IgD-negative memory B cell (primary cell): Measurements from ENCODE around the gene AKAP17A. TPM values are rescaled to one million over a fixed set of nuclear protein-coding genes. Genes with fewer than 3 reads are reported as not detected.
"Not testable (repeated sequence)": the region's sequence is repeated elsewhere in the genome, so short reads cannot be mapped to it uniquely, and the experiment has no call there.

Experiments used
- H3K27ac Mint-ChIP-seq, 3 donors: one replicate each; pipeline ENCODE4 v1.8.0; 2020 to 2022; ENCODE audit warnings: mild to moderate bottlenecking in 3 of 3, mixed read lengths in 3 of 3, moderate library complexity in 1 of 3
- H3K27me3 Mint-ChIP-seq: one replicate; pipeline ENCODE4 v1.8.0; 2021; ENCODE audit warnings: mixed read lengths
- H3K36me3 Mint-ChIP-seq: one replicate; pipeline ENCODE4 v1.8.0; 2020; ENCODE audit warnings: mild to moderate bottlenecking, mixed read lengths
- H3K4me1 Mint-ChIP-seq, 3 donors: one replicate each; pipeline ENCODE4 v1.8.0; 2020 to 2022; ENCODE audit warnings: mixed read lengths in 3 of 3, mild to moderate bottlenecking in 1 of 3
- H3K4me3 Mint-ChIP-seq, 4 donors: one replicate each; pipeline ENCODE4 v1.8.0; 2020 to 2022; ENCODE audit warnings: mild to moderate bottlenecking in 4 of 4, mixed read lengths in 4 of 4, moderate library complexity in 3 of 4
- H3K9me3 Mint-ChIP-seq, 3 donors: one replicate each; pipeline ENCODE4 v1.8.0; 2020 to 2021; ENCODE audit warnings: mixed read lengths in 3 of 3, mild to moderate bottlenecking in 1 of 3
- polyA plus RNA-seq: library from polyadenylated mRNA; unstranded; fragments of 300-500 nt; fragmentation: Illumina TruSeq; gene quantifications from one replicate; pipeline ENCODE4 v1.2.3, GENCODE V29; 2021

Gene AKAP17A
- polyA plus RNA-seq, 1 donor from 2014 or later = 58.8 TPM

DNA sequence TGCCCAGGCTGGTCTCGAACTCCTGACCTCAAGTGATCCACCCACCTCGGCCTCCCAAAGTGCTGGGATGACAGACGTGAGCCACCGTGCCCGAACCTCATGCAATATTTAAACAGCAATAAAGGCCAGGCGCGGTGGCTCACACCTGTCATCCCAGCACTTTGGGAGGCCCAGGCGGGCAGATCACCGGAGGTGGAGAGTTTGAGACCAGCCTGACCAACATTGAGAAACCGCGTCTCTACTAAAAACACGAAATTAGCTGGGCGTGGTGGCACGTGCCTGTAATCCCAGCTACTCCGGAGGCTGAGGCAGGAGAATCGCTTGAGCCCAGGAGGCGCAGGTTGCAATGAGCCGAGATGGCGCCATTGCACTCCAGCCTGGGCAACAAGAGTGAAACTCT is 17.2 kb upstream of the AKAP17A start:
- not testable (repeated sequence) for H3K4me3 Mint-ChIP-seq, H3K27ac Mint-ChIP-seq, H3K27me3 Mint-ChIP-seq, H3K36me3 Mint-ChIP-seq, H3K9me3 Mint-ChIP-seq
- H3K4me1 Mint-ChIP-seq = peaks cover 6 to 15% (median 9%) of the 10 kb centered on the region in 3 donors

GRCh38 chrX:1576201-1576992 is 15.0 kb upstream of the AKAP17A start:
- Mint-ChIP-seq H3K9me3 (no peaks in the 10 kb centered on the region), H3K4me1 (peaks cover 0 to 7% (median 3%) of the 10 kb centered on the region in 3 donors), H3K27ac (no peak overlapping the region), H3K4me3 (no peak overlapping the region), H3K27me3 (peaks cover 3% of the 10 kb centered on the region), H3K36me3 (no peaks in the 10 kb centered on the region)

GRCh38 chrX:1577845-1578244 is 13.6 kb upstream of the AKAP17A start:
- no peaks in the 10 kb centered on the region for H3K9me3 Mint-ChIP-seq
- H3K27me3 Mint-ChIP-seq = no peaks in the 10 kb centered on the region
- no peak overlapping the region for H3K27ac Mint-ChIP-seq
- no peak overlapping the region for H3K4me3 Mint-ChIP-seq
- no peaks in the 10 kb centered on the region for H3K36me3 Mint-ChIP-seq
- H3K4me1 Mint-ChIP-seq = peaks cover 2 to 9% (median 5%) of the 10 kb centered on the region in 3 donors

DNA sequence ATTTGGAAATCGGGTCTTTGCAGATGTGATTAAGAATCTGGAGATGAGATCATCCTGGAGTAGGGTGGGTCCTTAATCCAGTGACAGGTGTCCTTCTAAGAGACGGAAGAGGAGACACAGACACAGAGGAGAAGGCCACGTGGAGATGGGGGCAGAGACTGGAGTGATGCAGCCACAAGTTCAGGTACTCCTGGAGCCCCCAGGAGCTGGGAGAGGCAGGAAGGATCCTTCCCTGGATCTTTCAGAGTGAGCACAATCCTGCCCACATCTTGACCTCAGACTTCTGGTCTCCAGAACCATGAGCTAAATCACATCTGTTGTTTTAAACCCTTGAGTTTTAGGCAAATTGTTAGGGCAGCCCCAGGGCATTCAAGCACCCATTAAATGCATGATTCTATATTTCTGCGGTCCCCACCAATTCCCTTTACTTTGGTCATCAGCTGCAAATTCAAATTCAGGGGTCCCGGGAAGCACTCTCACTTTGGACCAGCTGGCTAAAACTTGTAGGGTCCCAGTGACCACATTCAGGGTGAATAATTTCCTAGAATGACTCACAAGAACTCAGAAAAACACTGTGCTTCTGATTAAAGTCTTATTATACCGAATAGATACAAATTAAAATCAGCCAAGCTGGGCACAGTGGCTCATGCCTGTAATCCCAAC is 12.8 kb upstream of the AKAP17A start:
- H3K36me3 Mint-ChIP-seq = no peaks in the 10 kb centered on the region
- no peak overlapping the region for H3K4me3 Mint-ChIP-seq
- no peaks in the 10 kb centered on the region for H3K27me3 Mint-ChIP-seq
- peak overlapping the region in 1 of 3 donors; percentile 73 for H3K27ac Mint-ChIP-seq
- H3K4me1 Mint-ChIP-seq = peaks cover 8 to 16% (median 12%) of the 10 kb centered on the region in 3 donors
- no peaks in the 10 kb centered on the region for H3K9me3 Mint-ChIP-seq

DNA sequence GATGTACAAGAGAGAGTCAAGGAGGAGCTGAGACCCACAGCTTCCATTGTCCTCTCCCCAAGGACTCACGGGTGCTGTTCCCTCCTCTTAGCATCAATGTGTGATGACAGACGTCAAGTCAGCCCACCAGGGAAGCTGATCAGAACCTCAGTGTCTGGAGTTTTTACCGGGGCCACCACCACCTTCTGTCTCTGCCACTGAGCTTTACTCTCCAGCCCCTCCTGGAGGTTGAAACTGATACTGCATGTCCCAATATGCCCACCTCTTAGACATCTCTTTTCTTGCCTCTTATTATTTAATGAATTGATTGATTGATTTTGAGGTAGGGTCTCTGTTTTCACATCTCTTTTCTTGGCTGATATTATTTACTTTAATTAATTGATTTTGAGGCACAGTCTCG is 10.3 kb upstream of the AKAP17A start:
- H3K27me3 Mint-ChIP-seq = no peaks in the 10 kb centered on the region
- H3K27ac Mint-ChIP-seq = peak overlapping the region in 1 of 3 donors; percentile 13
- peak overlapping the region in 2 of 4 donors; percentile 44 to 66 for H3K4me3 Mint-ChIP-seq
- peaks cover 8 to 19% (median 14%) of the 10 kb centered on the region in 3 donors for H3K4me1 Mint-ChIP-seq
- peaks cover 0 to 3% (median 0%) of the 10 kb centered on the region in 3 donors for H3K9me3 Mint-ChIP-seq
- no peaks in the 10 kb centered on the region for H3K36me3 Mint-ChIP-seq

DNA sequence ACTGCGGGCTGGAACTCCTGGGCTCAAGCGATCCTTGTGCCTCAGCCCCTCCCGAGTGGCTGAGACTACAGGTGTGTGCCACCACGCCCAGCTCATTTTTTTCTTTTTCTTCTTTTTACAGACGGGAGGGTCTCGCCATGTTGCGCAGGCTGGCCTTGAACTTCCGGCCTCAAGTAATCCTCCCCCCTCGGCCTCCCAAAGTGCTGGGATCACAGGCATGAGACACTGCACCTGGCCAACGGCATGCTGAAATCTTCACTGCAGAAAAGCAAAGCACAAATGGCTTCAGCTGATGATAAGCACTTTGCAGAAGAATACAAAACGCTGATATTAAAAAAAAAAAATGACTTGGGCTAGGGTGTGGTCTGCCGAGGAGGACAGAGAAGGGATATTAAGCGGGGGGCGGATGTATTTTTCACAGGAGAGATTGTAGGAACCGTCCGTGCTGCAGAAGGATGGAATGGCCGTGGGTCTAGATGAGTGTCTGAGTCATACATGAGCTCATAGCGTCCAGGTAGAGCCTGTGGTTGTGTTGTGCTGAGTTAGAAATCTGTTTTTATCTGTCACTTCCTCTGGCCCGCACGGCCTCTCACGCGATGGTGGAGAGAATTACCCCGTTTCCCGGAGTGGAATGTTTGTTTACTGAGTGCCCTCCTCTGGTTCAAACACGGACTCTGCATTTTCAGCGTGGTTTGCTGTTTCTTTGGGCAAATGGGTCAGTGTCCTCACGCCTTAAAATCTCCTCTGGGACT is 8.5 kb upstream of the AKAP17A start:
- peaks cover 0 to 3% (median 0%) of the 10 kb centered on the region in 3 donors for H3K9me3 Mint-ChIP-seq
- no peaks in the 10 kb centered on the region for H3K27me3 Mint-ChIP-seq
- no peaks in the 10 kb centered on the region for H3K36me3 Mint-ChIP-seq
- peak overlapping the region in 3 of 4 donors; percentile 49 to 88 (median 87) for H3K4me3 Mint-ChIP-seq
- H3K27ac Mint-ChIP-seq = peak overlapping the region; percentile 14 to 59 (median 47)
- H3K4me1 Mint-ChIP-seq = peaks cover 16 to 27% (median 22%) of the 10 kb centered on the region in 3 donors

GRCh38 chrX:1584237-1585011 is 7.0 kb upstream of the AKAP17A start:
- Mint-ChIP-seq H3K4me1 (peaks cover 17 to 20% (median 20%) of the 10 kb centered on the region in 3 donors), H3K36me3 (no peaks in the 10 kb centered on the region), H3K9me3 (peaks cover 0 to 3% (median 0%) of the 10 kb centered on the region in 3 donors), H3K27ac (no peak overlapping the region), H3K27me3 (no peaks in the 10 kb centered on the region), H3K4me3 (no peak overlapping the region)

GRCh38 chrX:1587161-1587560 is 4.2 kb upstream of the AKAP17A start:
- peaks cover 23 to 26% (median 24%) of the 10 kb centered on the region in 3 donors for H3K4me1 Mint-ChIP-seq
- peaks cover 0 to 3% (median 0%) of the 10 kb centered on the region in 3 donors for H3K9me3 Mint-ChIP-seq
- H3K27me3 Mint-ChIP-seq = no peaks in the 10 kb centered on the region
- H3K36me3 Mint-ChIP-seq = no peaks in the 10 kb centered on the region
- peak overlapping the region; percentile 79 to 89 (median 81) for H3K27ac Mint-ChIP-seq
- peak overlapping the region in 3 of 4 donors; percentile 37 to 80 (median 56) for H3K4me3 Mint-ChIP-seq

DNA sequence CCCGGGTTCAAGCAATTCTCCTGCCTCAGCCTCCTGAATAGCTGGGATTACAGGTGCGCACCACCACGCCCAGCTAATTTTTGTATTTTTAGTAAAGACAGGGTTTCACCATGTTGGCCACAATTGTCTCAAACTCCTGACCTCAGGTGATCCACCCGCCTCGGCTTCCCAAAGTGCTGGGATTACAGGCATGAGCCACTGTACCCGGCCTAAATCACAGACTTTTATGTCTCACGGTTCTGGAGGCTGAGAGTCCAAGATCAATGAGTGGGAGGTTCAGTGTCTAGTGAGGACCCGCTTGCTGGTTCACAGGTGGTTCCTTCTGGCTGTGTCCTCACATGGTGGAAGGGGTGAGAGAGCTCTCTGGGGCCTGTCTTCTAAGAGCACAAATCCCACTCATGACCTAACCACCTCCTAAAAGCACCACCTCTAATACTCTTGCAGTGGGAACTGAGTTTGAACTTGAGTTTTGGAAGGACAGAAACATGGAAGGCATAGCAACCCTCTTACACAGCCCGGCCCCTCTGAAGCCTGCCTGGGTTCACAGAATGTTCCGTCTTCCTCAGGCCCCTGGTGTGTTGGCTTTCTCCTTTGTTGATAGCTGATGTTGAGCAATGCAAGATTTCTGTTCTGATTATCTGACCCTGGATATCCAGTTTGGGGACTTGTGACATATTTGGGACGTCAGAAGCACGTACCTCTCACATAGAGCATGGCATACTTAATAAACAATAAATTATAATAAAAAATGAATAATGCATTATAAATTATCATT is 1.9 kb upstream of the AKAP17A start:
- H3K27ac Mint-ChIP-seq = peak overlapping the region; percentile 86 to 88 (median 87)
- H3K9me3 Mint-ChIP-seq = peaks cover 0 to 3% (median 0%) of the 10 kb centered on the region in 3 donors
- peak overlapping the region in 2 of 4 donors; percentile 7 to 69 for H3K4me3 Mint-ChIP-seq
- no peaks in the 10 kb centered on the region for H3K36me3 Mint-ChIP-seq
- peaks cover 21 to 26% (median 23%) of the 10 kb centered on the region in 3 donors for H3K4me1 Mint-ChIP-seq
- no peaks in the 10 kb centered on the region for H3K27me3 Mint-ChIP-seq

GRCh38 chrX:1591863-1592469 is 562 bp downstream of the AKAP17A start:
- Mint-ChIP-seq H3K4me1 (peaks cover 16 to 25% (median 19%) of the 10 kb centered on the region in 3 donors), H3K36me3 (peaks cover under 1% of the 10 kb centered on the region)

GRCh38 chrX:1592470-1593142 is 1.2 kb downstream of the AKAP17A start:
- Mint-ChIP-seq H3K27me3 (no peaks in the 10 kb centered on the region), H3K4me1 (peaks cover 13 to 20% (median 14%) of the 10 kb centered on the region in 3 donors), H3K36me3 (peaks cover 2% of the 10 kb centered on the region), H3K27ac (peak overlapping the region; percentile 67 to 97 (median 96)), H3K4me3 (peak overlapping the region; percentile 88 to 98 (median 96)), H3K9me3 (no peaks in the 10 kb centered on the region)

More at GRCh38 chrX:1591863-1592469, 562 bp downstream of the AKAP17A start:
- Mint-ChIP-seq H3K9me3 (no peaks in the 10 kb centered on the region), H3K27me3 (no peaks in the 10 kb centered on the region), H3K27ac (peak overlapping the region in 2 of 3 donors; percentile 96 to 97), H3K4me3 (peak overlapping the region; percentile 88 to 98 (median 96))

DNA sequence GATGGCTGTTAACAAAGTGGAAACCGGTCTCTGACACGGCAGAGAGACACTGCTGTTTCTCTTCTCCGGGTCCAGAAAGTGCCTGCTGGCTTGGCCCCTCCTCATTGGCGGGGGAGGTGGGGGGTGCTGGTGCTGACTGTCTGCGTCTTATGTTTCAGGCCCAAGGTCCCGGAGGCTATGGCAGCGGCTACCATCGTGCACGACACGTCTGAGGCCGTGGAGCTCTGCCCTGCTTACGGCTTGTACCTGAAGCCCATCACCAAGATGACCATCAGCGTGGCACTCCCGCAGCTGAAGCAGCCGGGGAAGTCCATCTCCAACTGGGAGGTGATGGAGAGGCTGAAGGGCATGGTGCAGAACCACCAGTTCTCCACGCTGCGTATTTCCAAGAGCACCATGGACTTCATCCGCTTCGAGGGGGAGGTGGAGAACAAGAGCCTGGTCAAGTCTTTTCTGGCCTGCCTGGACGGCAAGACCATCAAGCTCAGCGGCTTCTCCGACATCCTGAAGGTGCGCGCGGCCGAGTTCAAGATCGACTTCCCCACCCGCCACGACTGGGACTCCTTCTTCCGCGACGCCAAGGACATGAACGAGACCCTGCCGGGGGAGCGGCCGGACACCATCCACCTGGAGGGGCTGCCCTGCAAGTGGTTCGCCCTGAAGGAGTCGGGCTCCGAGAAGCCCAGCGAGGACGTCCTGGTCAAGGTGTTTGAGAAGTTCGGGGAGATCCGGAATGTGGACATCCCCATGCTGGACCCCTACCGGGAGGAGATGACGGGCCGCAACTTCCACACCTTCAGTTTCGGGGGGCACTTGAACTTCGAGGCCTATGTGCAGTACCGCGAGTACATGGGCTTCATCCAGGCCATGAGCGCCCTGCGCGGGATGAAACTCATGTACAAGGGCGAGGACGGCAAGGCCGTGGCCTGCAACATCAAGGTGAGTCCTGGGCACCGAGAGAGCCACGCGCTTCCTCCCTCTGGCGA is 2.2 kb downstream of the AKAP17A start:
- H3K4me1 Mint-ChIP-seq = peaks cover 14 to 20% (median 14%) of the 10 kb centered on the region in 3 donors
- no peaks in the 10 kb centered on the region for H3K9me3 Mint-ChIP-seq
- peaks cover 2% of the 10 kb centered on the region for H3K36me3 Mint-ChIP-seq
- peak overlapping the region; percentile 32 to 98 (median 91) for H3K4me3 Mint-ChIP-seq
- peak overlapping the region; percentile 67 to 97 (median 96) for H3K27ac Mint-ChIP-seq
- H3K27me3 Mint-ChIP-seq = no peaks in the 10 kb centered on the region
